ENCODE measurements around the gene ATP1A1. TPM values are rescaled to one million over a fixed set of nuclear protein-coding genes. Genes with fewer than 3 reads are reported as not detected.

The ATP1A1 gene
- total RNA-seq, 1 donor: 122 TPM

GRCh38 chr1:116325922-116326321, 47.1 kb upstream of the ATP1A1 start:
- Histone ChIP-seq H3K27ac (ENCODE audit: low read depth, low read length) (no peak overlapping the region), H2AFZ (ENCODE audit: low read length) (no peak overlapping the region), H3K27me3 (ENCODE audit: insufficient read depth, low read length) (no peaks in the 10 kb centered on the region), H3K4me3 (ENCODE audit: insufficient read depth, low read length) (no peak overlapping the region), H3K79me2 (ENCODE audit: insufficient read depth, low read length) (no peaks in the 10 kb centered on the region), H4K20me1 (ENCODE audit: insufficient read depth, low read length) (no peaks in the 10 kb centered on the region), H3K4me1 (ENCODE audit: insufficient read depth, low read length) (no peaks in the 10 kb centered on the region), H3K9me3 (ENCODE audit: low read depth, low read length) (no peaks in the 10 kb centered on the region), H3K36me3 (ENCODE audit: insufficient read depth, low read length) (no peaks in the 10 kb centered on the region), H3K4me2 (ENCODE audit: insufficient read depth, low read length) (no peak overlapping the region)
- no peak for DNase-seq (ENCODE audit: insufficient read length, low spot score, missing footprints)
- TF ChIP-seq CTCF (IDR thresholded peaks at IDR 0.05; ENCODE audit: extremely low read depth, low read depth, low read length): no peak

GRCh38 chr1:116326486-116326885, 46.6 kb upstream of the ATP1A1 start:
- Histone ChIP-seq H3K4me3 (ENCODE audit: insufficient read depth, low read length) (no peak overlapping the region), H3K9me3 (ENCODE audit: low read depth, low read length) (no peaks in the 10 kb centered on the region)
- TF ChIP-seq CTCF (IDR thresholded peaks at IDR 0.05; ENCODE audit: extremely low read depth, low read depth, low read length): no peak

GRCh38 chr1:116328671-116329070, 44.4 kb upstream of the ATP1A1 start:
- H3K4me2 ChIP-seq (ENCODE audit: insufficient read depth, low read length): no peak overlapping the region
- no peak overlapping the region for H3K4me3 ChIP-seq (ENCODE audit: insufficient read depth, low read length)
- H4K20me1 ChIP-seq (ENCODE audit: insufficient read depth, low read length): no peaks in the 10 kb centered on the region
- no peak overlapping the region for H2AFZ ChIP-seq (ENCODE audit: low read length)
- H3K4me1 ChIP-seq (ENCODE audit: insufficient read depth, low read length): no peaks in the 10 kb centered on the region
- no peak for TF ChIP-seq CTCF (IDR thresholded peaks at IDR 0.05; ENCODE audit: extremely low read depth, low read depth, low read length)
- no peaks in the 10 kb centered on the region for H3K36me3 ChIP-seq (ENCODE audit: insufficient read depth, low read length)
- H3K79me2 ChIP-seq (ENCODE audit: insufficient read depth, low read length): no peaks in the 10 kb centered on the region
- DNase-seq (ENCODE audit: insufficient read length, low spot score, missing footprints): no peak
- H3K27ac ChIP-seq (ENCODE audit: low read depth, low read length): no peak overlapping the region
- no peaks in the 10 kb centered on the region for H3K27me3 ChIP-seq (ENCODE audit: insufficient read depth, low read length)
- H3K9me3 ChIP-seq (ENCODE audit: low read depth, low read length): no peaks in the 10 kb centered on the region

More at GRCh38 chr1:116326486-116326885, 46.6 kb upstream of the ATP1A1 start:
- Histone ChIP-seq H3K27ac (ENCODE audit: low read depth, low read length) (no peak overlapping the region), H3K4me2 (ENCODE audit: insufficient read depth, low read length) (no peak overlapping the region), H3K4me1 (ENCODE audit: insufficient read depth, low read length) (no peaks in the 10 kb centered on the region), H4K20me1 (ENCODE audit: insufficient read depth, low read length) (no peaks in the 10 kb centered on the region), H3K27me3 (ENCODE audit: insufficient read depth, low read length) (no peaks in the 10 kb centered on the region), H3K36me3 (ENCODE audit: insufficient read depth, low read length) (no peaks in the 10 kb centered on the region), H2AFZ (ENCODE audit: low read length) (no peak overlapping the region), H3K79me2 (ENCODE audit: insufficient read depth, low read length) (no peaks in the 10 kb centered on the region)
- DNase-seq (ENCODE audit: insufficient read length, low spot score, missing footprints): peak; percentile 67

GRCh38 chr1:116329524-116330341, 43.3 kb upstream of the ATP1A1 start:
- Histone ChIP-seq H3K4me1 (ENCODE audit: insufficient read depth, low read length) (no peaks in the 10 kb centered on the region), H3K36me3 (ENCODE audit: insufficient read depth, low read length) (no peaks in the 10 kb centered on the region), H4K20me1 (ENCODE audit: insufficient read depth, low read length) (no peaks in the 10 kb centered on the region), H2AFZ (ENCODE audit: low read length) (no peak overlapping the region), H3K4me2 (ENCODE audit: insufficient read depth, low read length) (no peak overlapping the region), H3K79me2 (ENCODE audit: insufficient read depth, low read length) (no peaks in the 10 kb centered on the region), H3K27ac (ENCODE audit: low read depth, low read length) (no peak overlapping the region), H3K4me3 (ENCODE audit: insufficient read depth, low read length) (no peak overlapping the region), H3K9me3 (ENCODE audit: low read depth, low read length) (no peaks in the 10 kb centered on the region), H3K27me3 (ENCODE audit: insufficient read depth, low read length) (no peaks in the 10 kb centered on the region)
- no peak for DNase-seq (ENCODE audit: insufficient read length, low spot score, missing footprints)
- TF ChIP-seq CTCF (IDR thresholded peaks at IDR 0.05; ENCODE audit: extremely low read depth, low read depth, low read length): no peak

Data from osteoblast (primary cell).